GM23338 (cell line): ENCODE results near the gene CDK7. TPM values are rescaled to one million over a fixed set of nuclear protein-coding genes. Genes with fewer than 3 reads are reported as not detected.
A peak's percentile ranks its signal among the peaks of the same experiment; 100 is the strongest.

Experiments
- ATAC-seq: fragments of 200-7000 bp; cut with Tn5 transposase; 3 replicates; pipeline ENCODE4 v1.9.1; 2020
- DNase-seq: peaks from one replicate; pipeline ENCODE4 v3.0.0-alpha.2; 2015; ENCODE audit warnings: low spot score
- H2AFZ ChIP-seq: fragments of 200-600 bp; sonication (generic); 2 replicates; pipeline ENCODE4 v1.8.0; 2016; ENCODE audit warnings: antibody characterized with exemption, mild to moderate bottlenecking, moderate library complexity
- H3F3A ChIP-seq: fragments of 200-600 bp; sonication (generic); replicated peaks from 2 replicates; pipeline ENCODE4 v1.8.0; 2017; ENCODE audit warnings: antibody characterized with exemption, mixed run types, low read depth
- H3K27ac ChIP-seq: fragments of 200-600 bp; sonication (generic); 2 replicates; pipeline ENCODE4 v1.6.1; 2016; ENCODE audit warnings: low read depth
- H3K27me3 ChIP-seq: fragments of 200-600 bp; sonication (generic); 2 replicates; pipeline ENCODE4 v1.8.0; 2016; ENCODE audit warnings: mild to moderate bottlenecking, mixed run types, moderate library complexity; ENCODE audit not compliant: insufficient read depth
- H3K36me3 ChIP-seq: fragments of 200-600 bp; sonication (generic); 2 replicates; pipeline ENCODE4 v1.8.0; 2016; ENCODE audit warnings: mild to moderate bottlenecking; ENCODE audit not compliant: insufficient read depth
- H3K4me1 ChIP-seq: fragments of 200-600 bp; sonication (generic); 2 replicates; pipeline ENCODE4 v1.8.0; 2016; ENCODE audit warnings: mild to moderate bottlenecking, moderate library complexity; ENCODE audit not compliant: insufficient read depth
- H3K4me2 ChIP-seq: fragments of 200-600 bp; sonication (generic); 2 replicates; pipeline ENCODE4 v1.7.1; 2017; ENCODE audit warnings: mixed run types
- H3K4me3 ChIP-seq: fragments of 200-600 bp; sonication (generic); 2 replicates; pipeline ENCODE4 v1.6.1; 2016; ENCODE audit warnings: mixed run types
- H3K79me2 ChIP-seq: fragments of 200-600 bp; sonication (generic); replicated peaks from 2 replicates; pipeline ENCODE4 v1.8.0; 2017; ENCODE audit warnings: mild to moderate bottlenecking; ENCODE audit not compliant: insufficient read depth
- H3K9me2 ChIP-seq: fragments of 200-600 bp; sonication (generic); 2 replicates; pipeline ENCODE4 v1.8.0; 2017; ENCODE audit not compliant: insufficient read depth
- H4K20me1 ChIP-seq: fragments of 200-600 bp; sonication (generic); replicated peaks from 2 replicates; pipeline ENCODE4 v1.8.0; 2017; ENCODE audit warnings: mild to moderate bottlenecking; ENCODE audit not compliant: insufficient read depth
- H3K27ac Mint-ChIP-seq: 2 replicates; pipeline ENCODE4 v1.8.0; 2020; ENCODE audit warnings: inconsistent platforms, mild to moderate bottlenecking, moderate library complexity, mixed read lengths
- H3K27me3 Mint-ChIP-seq: 3 replicates; pipeline ENCODE4 v1.8.0; 2022; ENCODE audit warnings: low read depth, mild to moderate bottlenecking, moderate library complexity, mixed read lengths, inconsistent platforms; ENCODE audit not compliant: insufficient read depth, poor library complexity
- H3K36me3 Mint-ChIP-seq: 3 replicates; pipeline ENCODE4 v1.8.0; 2021; ENCODE audit warnings: low read depth, mild to moderate bottlenecking, inconsistent platforms, moderate library complexity, mixed read lengths
- H3K4me1 Mint-ChIP-seq: 3 replicates; pipeline ENCODE4 v1.8.0; 2020; ENCODE audit warnings: mild to moderate bottlenecking, inconsistent platforms, mixed read lengths
- H3K4me3 Mint-ChIP-seq: 3 replicates; pipeline ENCODE4 v1.8.0; 2021; ENCODE audit warnings: moderate library complexity, mild to moderate bottlenecking, inconsistent platforms, mixed read lengths
- H3K9me3 Mint-ChIP-seq: 3 replicates; pipeline ENCODE4 v1.8.0; 2020; ENCODE audit warnings: moderate library complexity, mild to moderate bottlenecking, inconsistent platforms, mixed read lengths
- CREB1 ChIP-seq: fragments of 250-450 bp; sonication (Bioruptor Pico); IDR thresholded peaks from 2 replicates; pipeline ENCODE4 v1.5.0; 2020; ENCODE audit warnings: low read depth, mild to moderate bottlenecking, moderate library complexity
- CTCF ChIP-seq, 2 experiments: fragments of 200-600 bp in 1 of 2; sonication (generic) in 1 of 2; conservative IDR thresholded peaks; 2 replicates each; pipeline versions ENCODE4 v1.5.1 to v1.6.1; 2016 to 2017; ENCODE audit warnings: antibody characterized with exemption in 2 of 2, low read depth in 2 of 2, mild to moderate bottlenecking in 2 of 2, moderate library complexity in 1 of 2
- EZH2 ChIP-seq: fragments of 200-600 bp; sonication (generic); IDR thresholded peaks from one replicate; pipeline ENCODE4 v1.8.0; 2017; ENCODE audit warnings: antibody characterized with exemption, mild to moderate bottlenecking, low read depth; ENCODE audit not compliant: unreplicated experiment
- EZH2phosphoT487 ChIP-seq: fragments of 200-600 bp; sonication (generic); IDR thresholded peaks from one replicate; pipeline ENCODE4 v1.8.1; 2018; ENCODE audit warnings: antibody characterized with exemption; ENCODE audit not compliant: unreplicated experiment
- JUNB ChIP-seq: IDR thresholded peaks from one replicate; pipeline ENCODE4 v1.6.1; 2016; ENCODE audit warnings: antibody characterized with exemption; ENCODE audit not compliant: unreplicated experiment
- NANOG ChIP-seq: IDR thresholded peaks from 2 replicates; pipeline ENCODE4 v1.6.1; 2016; ENCODE audit warnings: antibody characterized with exemption, borderline replicate concordance
- POLR2AphosphoS5 ChIP-seq: IDR thresholded peaks from 2 replicates; pipeline ENCODE4 v1.6.1; 2016; ENCODE audit warnings: antibody characterized with exemption, low read depth
- STAT1 ChIP-seq: IDR thresholded peaks from one replicate; pipeline ENCODE4 v1.6.1; 2016; ENCODE audit warnings: antibody characterized with exemption; ENCODE audit not compliant: unreplicated experiment
- ZNF114 ChIP-seq: fragments of 250-450 bp; sonication (Bioruptor Pico); IDR thresholded peaks from 2 replicates; pipeline ENCODE4 v1.5.0; 2020; ENCODE audit warnings: mild to moderate bottlenecking, moderate library complexity
- ZNF331 ChIP-seq: fragments of 250-450 bp; sonication (Bioruptor Pico); IDR thresholded peaks from 2 replicates; pipeline ENCODE4 v1.5.0; 2020; ENCODE audit warnings: low read depth, mild to moderate bottlenecking, moderate library complexity
- polyA plus RNA-seq: library from polyadenylated mRNA; unstranded; fragments of >200 nt; fragmentation: Nextera tagmentation; extraction: Ambion mirVana; gene quantifications from 2 replicates; pipeline ENCODE4 v1.2.1, GENCODE V29; 2016
- total RNA-seq: library from RNA; depleted of rRNA; stranded (reverse); fragments of >200 nt; shearing (Covaris generic); gene quantifications from 2 replicates; pipeline ENCODE4 v1.2.3, GENCODE V29; 2014
- TF ChIP-seq, protein P1 (sequence below): fragments of 250-450 bp; sonication (Bioruptor Pico); IDR thresholded peaks from 2 replicates; pipeline ENCODE4 v1.5.0; 2020; ENCODE audit warnings: mild to moderate bottlenecking, moderate library complexity
- TF ChIP-seq, protein P2 (sequence below): IDR thresholded peaks from 2 replicates; pipeline ENCODE4 v1.6.1; 2016; ENCODE audit warnings: antibody characterized with exemption
- TF ChIP-seq, protein P3 (sequence below): IDR thresholded peaks from one replicate; pipeline ENCODE4 v1.6.1; 2018; ENCODE audit warnings: antibody characterized with exemption; ENCODE audit not compliant: unreplicated experiment

The CDK7 gene
- total and polyA plus RNA-seq, 2 experiments from 2014 or later = 78.4 to 80.7 TPM

DNA sequence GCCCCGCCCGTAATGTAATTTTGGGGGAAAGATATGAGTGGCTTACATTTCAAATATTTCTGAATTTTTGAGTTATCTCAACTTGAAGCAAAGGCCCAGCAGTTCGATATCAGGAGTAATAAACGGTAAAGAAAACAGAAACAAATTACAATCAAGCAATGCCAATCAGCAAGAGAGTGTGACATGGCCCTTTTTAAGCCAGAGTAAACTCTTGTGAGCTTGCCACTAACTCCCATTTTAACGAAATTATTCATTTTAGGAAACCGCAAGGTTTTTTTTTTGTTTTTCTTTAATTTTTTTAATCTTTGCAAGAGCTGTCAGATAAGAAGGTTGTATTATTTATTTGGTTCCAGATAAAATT, 17.6 kb upstream of the CDK7 start:
- H3K27ac Mint-ChIP-seq = peak overlapping the region; percentile 98; the same call in 1 of the 2 replicates
- Histone ChIP-seq H3K36me3 (peaks cover 9% of the 10 kb centered on the region; the same call in 1 of the 2 replicates), H3K4me3 (peak overlapping the region; percentile 85), H3K4me1 (0 out of 2 replicates have a peak, but pooled peaks cover 4% of the 10 kb centered on the region), H3K27me3 (no peaks in the 10 kb centered on the region), H3K9me2 (no peaks in the 10 kb centered on the region), H3K79me2 (peaks cover 33% of the 10 kb centered on the region), H3F3A (no peaks in the 10 kb centered on the region), H2AFZ (0 out of 2 replicates have a peak overlapping the region, but pooled peaks have one; percentile 11), H3K27ac (no peak overlapping the region), H4K20me1 (no peaks in the 10 kb centered on the region), H3K4me2 (peak overlapping the region; percentile 73)
- H3K4me1 Mint-ChIP-seq = peaks cover 8% of the 10 kb centered on the region; the same call in 1 of the 3 replicates
- peaks cover 47% of the 10 kb centered on the region for H3K36me3 Mint-ChIP-seq
- ATAC-seq (no peak), DNase-seq (no peak)
- TF ChIP-seq JUNB (no peak), STAT1 (no peak), NANOG (no peak), CREB1 (CRISPR knock-in tag) (no peak), ZNF331 (CRISPR knock-in tag) (no peak), CTCF (conservative IDR thresholded peaks at IDR 0.05; ENCODE audit: low read depth in 2 of 2) (no peak), POLR2AphosphoS5 (no peak), ZNF114 (CRISPR knock-in tag) (no peak), EZH2phosphoT487 (no peak), EZH2 (no peak)
- TF ChIP-seq, protein P1, sequence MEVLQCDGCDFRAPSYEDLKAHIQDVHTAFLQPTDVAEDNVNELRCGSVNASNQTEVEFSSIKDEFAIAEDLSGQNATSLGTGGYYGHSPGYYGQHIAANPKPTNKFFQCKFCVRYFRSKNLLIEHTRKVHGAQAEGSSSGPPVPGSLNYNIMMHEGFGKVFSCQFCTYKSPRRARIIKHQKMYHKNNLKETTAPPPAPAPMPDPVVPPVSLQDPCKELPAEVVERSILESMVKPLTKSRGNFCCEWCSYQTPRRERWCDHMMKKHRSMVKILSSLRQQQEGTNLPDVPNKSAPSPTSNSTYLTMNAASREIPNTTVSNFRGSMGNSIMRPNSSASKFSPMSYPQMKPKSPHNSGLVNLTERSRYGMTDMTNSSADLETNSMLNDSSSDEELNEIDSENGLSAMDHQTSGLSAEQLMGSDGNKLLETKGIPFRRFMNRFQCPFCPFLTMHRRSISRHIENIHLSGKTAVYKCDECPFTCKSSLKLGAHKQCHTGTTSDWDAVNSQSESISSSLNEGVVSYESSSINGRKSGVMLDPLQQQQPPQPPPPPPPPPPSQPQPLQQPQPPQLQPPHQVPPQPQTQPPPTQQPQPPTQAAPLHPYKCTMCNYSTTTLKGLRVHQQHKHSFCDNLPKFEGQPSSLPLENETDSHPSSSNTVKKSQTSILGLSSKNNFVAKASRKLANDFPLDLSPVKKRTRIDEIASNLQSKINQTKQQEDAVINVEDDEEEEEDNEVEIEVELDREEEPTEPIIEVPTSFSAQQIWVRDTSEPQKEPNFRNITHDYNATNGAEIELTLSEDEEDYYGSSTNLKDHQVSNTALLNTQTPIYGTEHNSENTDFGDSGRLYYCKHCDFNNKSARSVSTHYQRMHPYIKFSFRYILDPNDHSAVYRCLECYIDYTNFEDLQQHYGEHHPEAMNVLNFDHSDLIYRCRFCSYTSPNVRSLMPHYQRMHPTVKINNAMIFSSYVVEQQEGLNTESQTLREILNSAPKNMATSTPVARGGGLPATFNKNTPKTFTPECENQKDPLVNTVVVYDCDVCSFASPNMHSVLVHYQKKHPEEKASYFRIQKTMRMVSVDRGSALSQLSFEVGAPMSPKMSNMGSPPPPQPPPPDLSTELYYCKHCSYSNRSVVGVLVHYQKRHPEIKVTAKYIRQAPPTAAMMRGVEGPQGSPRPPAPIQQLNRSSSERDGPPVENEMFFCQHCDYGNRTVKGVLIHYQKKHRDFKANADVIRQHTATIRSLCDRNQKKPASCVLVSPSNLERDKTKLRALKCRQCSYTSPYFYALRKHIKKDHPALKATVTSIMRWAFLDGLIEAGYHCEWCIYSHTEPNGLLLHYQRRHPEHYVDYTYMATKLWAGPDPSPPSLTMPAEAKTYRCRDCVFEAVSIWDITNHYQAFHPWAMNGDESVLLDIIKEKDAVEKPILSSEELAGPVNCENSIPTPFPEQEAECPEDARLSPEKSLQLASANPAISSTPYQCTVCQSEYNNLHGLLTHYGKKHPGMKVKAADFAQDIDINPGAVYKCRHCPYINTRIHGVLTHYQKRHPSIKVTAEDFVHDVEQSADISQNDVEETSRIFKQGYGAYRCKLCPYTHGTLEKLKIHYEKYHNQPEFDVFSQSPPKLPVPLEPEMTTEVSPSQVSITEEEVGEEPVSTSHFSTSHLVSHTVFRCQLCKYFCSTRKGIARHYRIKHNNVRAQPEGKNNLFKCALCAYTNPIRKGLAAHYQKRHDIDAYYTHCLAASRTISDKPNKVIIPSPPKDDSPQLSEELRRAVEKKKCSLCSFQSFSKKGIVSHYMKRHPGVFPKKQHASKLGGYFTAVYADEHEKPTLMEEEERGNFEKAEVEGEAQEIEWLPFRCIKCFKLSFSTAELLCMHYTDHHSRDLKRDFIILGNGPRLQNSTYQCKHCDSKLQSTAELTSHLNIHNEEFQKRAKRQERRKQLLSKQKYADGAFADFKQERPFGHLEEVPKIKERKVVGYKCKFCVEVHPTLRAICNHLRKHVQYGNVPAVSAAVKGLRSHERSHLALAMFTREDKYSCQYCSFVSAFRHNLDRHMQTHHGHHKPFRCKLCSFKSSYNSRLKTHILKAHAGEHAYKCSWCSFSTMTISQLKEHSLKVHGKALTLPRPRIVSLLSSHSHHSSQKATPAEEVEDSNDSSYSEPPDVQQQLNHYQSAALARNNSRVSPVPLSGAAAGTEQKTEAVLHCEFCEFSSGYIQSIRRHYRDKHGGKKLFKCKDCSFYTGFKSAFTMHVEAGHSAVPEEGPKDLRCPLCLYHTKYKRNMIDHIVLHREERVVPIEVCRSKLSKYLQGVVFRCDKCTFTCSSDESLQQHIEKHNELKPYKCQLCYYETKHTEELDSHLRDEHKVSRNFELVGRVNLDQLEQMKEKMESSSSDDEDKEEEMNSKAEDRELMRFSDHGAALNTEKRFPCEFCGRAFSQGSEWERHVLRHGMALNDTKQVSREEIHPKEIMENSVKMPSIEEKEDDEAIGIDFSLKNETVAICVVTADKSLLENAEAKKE (CRISPR knock-in tag) = no peak
- TF ChIP-seq, protein P2, sequence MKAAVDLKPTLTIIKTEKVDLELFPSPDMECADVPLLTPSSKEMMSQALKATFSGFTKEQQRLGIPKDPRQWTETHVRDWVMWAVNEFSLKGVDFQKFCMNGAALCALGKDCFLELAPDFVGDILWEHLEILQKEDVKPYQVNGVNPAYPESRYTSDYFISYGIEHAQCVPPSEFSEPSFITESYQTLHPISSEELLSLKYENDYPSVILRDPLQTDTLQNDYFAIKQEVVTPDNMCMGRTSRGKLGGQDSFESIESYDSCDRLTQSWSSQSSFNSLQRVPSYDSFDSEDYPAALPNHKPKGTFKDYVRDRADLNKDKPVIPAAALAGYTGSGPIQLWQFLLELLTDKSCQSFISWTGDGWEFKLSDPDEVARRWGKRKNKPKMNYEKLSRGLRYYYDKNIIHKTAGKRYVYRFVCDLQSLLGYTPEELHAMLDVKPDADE = no peak
- TF ChIP-seq, protein P3, sequence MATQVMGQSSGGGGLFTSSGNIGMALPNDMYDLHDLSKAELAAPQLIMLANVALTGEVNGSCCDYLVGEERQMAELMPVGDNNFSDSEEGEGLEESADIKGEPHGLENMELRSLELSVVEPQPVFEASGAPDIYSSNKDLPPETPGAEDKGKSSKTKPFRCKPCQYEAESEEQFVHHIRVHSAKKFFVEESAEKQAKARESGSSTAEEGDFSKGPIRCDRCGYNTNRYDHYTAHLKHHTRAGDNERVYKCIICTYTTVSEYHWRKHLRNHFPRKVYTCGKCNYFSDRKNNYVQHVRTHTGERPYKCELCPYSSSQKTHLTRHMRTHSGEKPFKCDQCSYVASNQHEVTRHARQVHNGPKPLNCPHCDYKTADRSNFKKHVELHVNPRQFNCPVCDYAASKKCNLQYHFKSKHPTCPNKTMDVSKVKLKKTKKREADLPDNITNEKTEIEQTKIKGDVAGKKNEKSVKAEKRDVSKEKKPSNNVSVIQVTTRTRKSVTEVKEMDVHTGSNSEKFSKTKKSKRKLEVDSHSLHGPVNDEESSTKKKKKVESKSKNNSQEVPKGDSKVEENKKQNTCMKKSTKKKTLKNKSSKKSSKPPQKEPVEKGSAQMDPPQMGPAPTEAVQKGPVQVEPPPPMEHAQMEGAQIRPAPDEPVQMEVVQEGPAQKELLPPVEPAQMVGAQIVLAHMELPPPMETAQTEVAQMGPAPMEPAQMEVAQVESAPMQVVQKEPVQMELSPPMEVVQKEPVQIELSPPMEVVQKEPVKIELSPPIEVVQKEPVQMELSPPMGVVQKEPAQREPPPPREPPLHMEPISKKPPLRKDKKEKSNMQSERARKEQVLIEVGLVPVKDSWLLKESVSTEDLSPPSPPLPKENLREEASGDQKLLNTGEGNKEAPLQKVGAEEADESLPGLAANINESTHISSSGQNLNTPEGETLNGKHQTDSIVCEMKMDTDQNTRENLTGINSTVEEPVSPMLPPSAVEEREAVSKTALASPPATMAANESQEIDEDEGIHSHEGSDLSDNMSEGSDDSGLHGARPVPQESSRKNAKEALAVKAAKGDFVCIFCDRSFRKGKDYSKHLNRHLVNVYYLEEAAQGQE = no peak
- peaks cover 2% of the 10 kb centered on the region for H3K27me3 Mint-ChIP-seq
- peaks cover 9% of the 10 kb centered on the region for H3K9me3 Mint-ChIP-seq
- peak overlapping the region; percentile 97 for H3K4me3 Mint-ChIP-seq
